Transverse colon (tissue), 4 donors: Measurements from ENCODE around the gene DTX3. TPM values are rescaled to one million over a fixed set of nuclear protein-coding genes. Genes with fewer than 3 reads are reported as not detected.

ENCODE experiments used
- DNase-seq: peaks from one replicate; pipeline ENCODE4 v3.0.0-alpha.2; 2019
- H3K27ac ChIP-seq, 4 donors: fragments of 200-600 bp; sonication (generic); 2 replicates each; pipeline ENCODE4 v1.5.1; 2016 to 2018; ENCODE audit warnings: inconsistent platforms in 4 of 4
- H3K27me3 ChIP-seq: fragments of 200-600 bp; sonication (generic); 2 replicates; pipeline ENCODE4 v1.5.1; 2017; ENCODE audit warnings: inconsistent platforms
- H3K36me3 ChIP-seq, 4 donors: fragments of 200-600 bp; sonication (generic); 2 replicates each; pipeline ENCODE4 v1.5.1; 2017 to 2019; ENCODE audit warnings: inconsistent platforms in 4 of 4
- H3K4me1 ChIP-seq, 4 donors: fragments of 200-600 bp; sonication (generic); 2 replicates each; pipeline ENCODE4 v1.5.1; 2017 to 2020; ENCODE audit warnings: inconsistent platforms in 4 of 4
- H3K4me3 ChIP-seq, 4 donors: fragments of 200-600 bp; sonication (generic); 1 replicate in 1 of 4; 2 replicates in 3 of 4; pipeline versions ENCODE4 v1.5.1 to v1.6.1; 2017 to 2019; ENCODE audit warnings: inconsistent platforms in 4 of 4
- H3K9me3 ChIP-seq, 2 donors: fragments of 200-600 bp; sonication (generic); 2 replicates each; pipeline ENCODE4 v1.5.1; 2017 to 2019; ENCODE audit warnings: inconsistent platforms in 2 of 2
- CTCF ChIP-seq, 5 experiments: fragments of 200-600 bp in 3 of 5; fragments of 450-650 bp in 2 of 5; sonication (generic) in 3 of 5; IDR thresholded peaks; 1 replicate in 2 of 5; 2 replicates in 3 of 5; pipeline ENCODE4 v1.5.1; 2016 to 2017; ENCODE audit warnings: antibody characterized with exemption in 5 of 5, inconsistent platforms in 3 of 5, mild to moderate bottlenecking in 2 of 5, moderate library complexity in 1 of 5
- EP300 ChIP-seq: sonication (generic); formaldehyde crosslinking; IDR thresholded peaks from one replicate; pipeline ENCODE4 v1.6.1; 2017; ENCODE audit warnings: antibody characterized with exemption, low read depth
- POLR2A ChIP-seq: fragments of 450-650 bp; IDR thresholded peaks from one replicate; pipeline ENCODE4 v1.6.1; 2016; ENCODE audit warnings: antibody characterized with exemption, mild to moderate bottlenecking, moderate library complexity
- POLR2AphosphoS5 ChIP-seq, 3 donors: sonication (generic); formaldehyde crosslinking; IDR thresholded peaks; one replicate each; pipeline ENCODE4 v1.6.1; 2016; ENCODE audit warnings: antibody characterized with exemption in 3 of 3
- WGBS, 2 donors: methylation state at CpG; one replicate each; pipeline ENCODE4 v1.1.5; 2018; ENCODE audit warnings: low coverage in 1 of 2; 5-methylcytosine and 5-hydroxymethylcytosine counted together
- in situ Hi-C, 4 donors: fragments of 200-750 bp; cut with MboI; loops; one replicate each; pipeline versions ENCODE4 v1.15.0 to v1.15.1; 2017; ENCODE audit warnings: low sequenced_read_pairs in 3 of 4, low pct_ligation_motif_present in 1 of 4, low pct_unique_long_range_greater_than_20kb in 1 of 4
- intact Hi-C: fragments of 100-400 bp; cut with DNase I; formaldehyde crosslinking; loops from one replicate; pipeline ENCODE4 v1.15.1; 2023; ENCODE audit warnings: low total_unique reads
- total RNA-seq, 4 donors: library from RNA; depleted of rRNA; stranded (reverse); fragments of >200 nt; gene quantifications; one replicate each; pipeline ENCODE4 v1.1.0, GENCODE V29; 2016

The DTX3 gene
- total RNA-seq, 4 donors from 2014 or later: 8.0 to 10.9 (median 9.6) TPM

GRCh38 chr12:57593187-57593586 is 11.4 kb upstream of the DTX3 start:
- H3K4me3 ChIP-seq: no peak overlapping the region
- TF ChIP-seq CTCF (IDR thresholded peaks at IDR 0.05) (no peak), EP300 (no peak), POLR2A (no peak), POLR2AphosphoS5 (IDR thresholded peaks at IDR 0.05) (no peak)

GRCh38 chr12:57600395-57600794 is 4.2 kb upstream of the DTX3 start:
- H3K27ac ChIP-seq: no peak overlapping the region
- in situ Hi-C loops: no loop called here
- no peak for DNase-seq
- no peak overlapping the region for H3K4me3 ChIP-seq
- peaks cover 12% of the 10 kb centered on the region for H3K27me3 ChIP-seq
- intact Hi-C loops: no loop called here
- H3K36me3 ChIP-seq: peaks cover 0 to 42% (median 12%) of the 10 kb centered on the region in 4 donors
- TF ChIP-seq CTCF (IDR thresholded peaks at IDR 0.05): no peak
- no peak for TF ChIP-seq EP300
- no peak for TF ChIP-seq POLR2A
- TF ChIP-seq POLR2AphosphoS5 (IDR thresholded peaks at IDR 0.05): no peak
- 70 to 74% methylated on average over 2 of the region's 2 CpGs for WGBS, 2 donors
- no peaks in the 10 kb centered on the region for H3K9me3 ChIP-seq
- H3K4me1 ChIP-seq: peaks cover 0 to 19% (median 5%) of the 10 kb centered on the region in 4 donors

More at GRCh38 chr12:57593187-57593586, 11.4 kb upstream of the DTX3 start:
- no peaks in the 10 kb centered on the region for H3K9me3 ChIP-seq
- 88% methylated on average over 4 of the region's 4 CpGs; no CpG with 5 or more reads in 1 of the 2 donors for WGBS, 2 donors
- intact Hi-C loops (no loop called here), in situ Hi-C loops (no loop called here)
- no peaks in the 10 kb centered on the region for H3K27me3 ChIP-seq
- DNase-seq: no peak
- peaks cover 7 to 20% (median 17%) of the 10 kb centered on the region in 4 donors for H3K4me1 ChIP-seq
- H3K36me3 ChIP-seq: peaks cover 0 to 14% (median 0%) of the 10 kb centered on the region in 4 donors
- H3K27ac ChIP-seq: no peak overlapping the region

- H3K4me1 ChIP-seq: peaks cover 0 to 24% (median 12%) of the 10 kb centered on the region in 4 donors
- in situ Hi-C loops: no loop called here
- peaks cover 19% of the 10 kb centered on the region for H3K27me3 ChIP-seq
- H3K36me3 ChIP-seq: peaks cover 0 to 33% (median 12%) of the 10 kb centered on the region in 4 donors
- H3K9me3 ChIP-seq: no peaks in the 10 kb centered on the region
- intact Hi-C loops: no loop called here
- no peak overlapping the region for H3K27ac ChIP-seq
- H3K4me3 ChIP-seq: no peak overlapping the region
- TF ChIP-seq POLR2A (no peak), POLR2AphosphoS5 (IDR thresholded peaks at IDR 0.05) (no peak), EP300 (no peak), CTCF (IDR thresholded peaks at IDR 0.05) (no peak)
- no peak for DNase-seq
Measured at GRCh38 chr12:57602544-57602943, 2.1 kb upstream of the DTX3 start.

GRCh38 chr12:57603324-57603723 is 1.3 kb upstream of the DTX3 start:
- peaks cover 0 to 24% (median 12%) of the 10 kb centered on the region in 4 donors for H3K4me1 ChIP-seq
- TF ChIP-seq POLR2A (no peak), CTCF (IDR thresholded peaks at IDR 0.05) (no peak), POLR2AphosphoS5 (IDR thresholded peaks at IDR 0.05) (no peak)
- H3K9me3 ChIP-seq: no peaks in the 10 kb centered on the region
- H3K4me3 ChIP-seq: no peak overlapping the region
- H3K36me3 ChIP-seq: peaks cover 0 to 28% (median 12%) of the 10 kb centered on the region in 4 donors
- in situ Hi-C loops: no loop called here
- peaks cover 19% of the 10 kb centered on the region for H3K27me3 ChIP-seq
- WGBS, 2 donors: 61 to 80% methylated on average over 2 of the region's 2 CpGs
- peak overlapping the region; percentile 81 to 95 (median 90) for H3K27ac ChIP-seq
- intact Hi-C loops: no loop called here
- no peak for DNase-seq
